RWPE2 (cell line): Measurements from ENCODE around the gene DCDC2.

Experiments
- ATAC-seq: fragments of 200-7000 bp; cut with Tn5 transposase; 3 replicates; pipeline ENCODE4 v1.9.1; 2021; ENCODE audit warnings: low read depth
- DNase-seq: peaks from one replicate; pipeline ENCODE4 v3.0.0-alpha.2; 2020; ENCODE audit warnings: low spot score
- H3K27ac ChIP-seq: fragments of 450-650 bp; 2 replicates; pipeline ENCODE4 v1.5.1; 2017; ENCODE audit warnings: mild to moderate bottlenecking; ENCODE audit not compliant: poor library complexity, severe bottlenecking
- H3K27me3 ChIP-seq: fragments of 250-450 bp; sonication (Bioruptor Pico); 2 replicates; pipeline ENCODE4 v1.5.1; 2021; ENCODE audit warnings: mild to moderate bottlenecking, moderate library complexity; ENCODE audit not compliant: insufficient read depth, poor library complexity, severe bottlenecking
- H3K36me3 ChIP-seq: fragments of 250-450 bp; sonication (Bioruptor Pico); 2 replicates; pipeline ENCODE4 v1.5.1; 2020; ENCODE audit warnings: low read depth, mild to moderate bottlenecking, moderate library complexity
- H3K4me1 ChIP-seq: fragments of 250-450 bp; sonication (Bioruptor Pico); 2 replicates; pipeline ENCODE4 v1.5.1; 2021; ENCODE audit warnings: mild to moderate bottlenecking, moderate library complexity; ENCODE audit not compliant: insufficient read depth, poor library complexity, severe bottlenecking
- H3K4me3 ChIP-seq: fragments of 250-450 bp; sonication (Bioruptor Pico); 2 replicates; pipeline ENCODE4 v1.5.1; 2021; ENCODE audit warnings: mild to moderate bottlenecking, moderate library complexity; ENCODE audit not compliant: severe bottlenecking
- H3K9me3 ChIP-seq: fragments of 250-450 bp; sonication (Bioruptor Pico); 2 replicates; pipeline ENCODE4 v1.5.1; 2021; ENCODE audit warnings: mild to moderate bottlenecking, moderate library complexity; ENCODE audit not compliant: severe bottlenecking
- TF ChIP-seq, protein P1 (sequence below): fragments of 450-650 bp; IDR thresholded peaks from one replicate; pipeline ENCODE4 v1.5.1; 2017; ENCODE audit warnings: mild to moderate bottlenecking, moderate library complexity; ENCODE audit not compliant: poor library complexity, severe bottlenecking

The DCDC2 gene

DNA sequence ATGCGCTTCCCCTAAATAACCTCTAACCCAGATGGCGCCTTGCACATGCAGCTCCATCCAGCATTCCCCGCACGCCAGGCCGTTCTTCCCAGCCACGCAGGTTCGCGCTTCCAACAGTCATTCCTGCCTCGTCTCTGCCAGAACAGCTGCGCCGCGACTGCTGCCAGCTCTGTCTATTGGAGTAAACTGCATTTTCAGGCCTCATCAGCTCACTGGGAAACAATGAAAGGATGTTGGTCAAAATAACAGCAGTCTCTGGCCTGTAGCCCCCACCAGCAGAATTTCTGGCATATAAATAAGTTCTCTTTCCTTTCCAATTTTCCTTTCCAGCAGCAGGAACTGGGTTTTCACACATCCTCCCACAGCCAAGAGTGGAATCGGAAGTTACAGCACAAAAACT is 217.3 kb downstream of the DCDC2 start:
- no peaks in the 10 kb centered on the region for H3K36me3 ChIP-seq
- H3K9me3 ChIP-seq: no peaks in the 10 kb centered on the region
- TF ChIP-seq, protein P1, sequence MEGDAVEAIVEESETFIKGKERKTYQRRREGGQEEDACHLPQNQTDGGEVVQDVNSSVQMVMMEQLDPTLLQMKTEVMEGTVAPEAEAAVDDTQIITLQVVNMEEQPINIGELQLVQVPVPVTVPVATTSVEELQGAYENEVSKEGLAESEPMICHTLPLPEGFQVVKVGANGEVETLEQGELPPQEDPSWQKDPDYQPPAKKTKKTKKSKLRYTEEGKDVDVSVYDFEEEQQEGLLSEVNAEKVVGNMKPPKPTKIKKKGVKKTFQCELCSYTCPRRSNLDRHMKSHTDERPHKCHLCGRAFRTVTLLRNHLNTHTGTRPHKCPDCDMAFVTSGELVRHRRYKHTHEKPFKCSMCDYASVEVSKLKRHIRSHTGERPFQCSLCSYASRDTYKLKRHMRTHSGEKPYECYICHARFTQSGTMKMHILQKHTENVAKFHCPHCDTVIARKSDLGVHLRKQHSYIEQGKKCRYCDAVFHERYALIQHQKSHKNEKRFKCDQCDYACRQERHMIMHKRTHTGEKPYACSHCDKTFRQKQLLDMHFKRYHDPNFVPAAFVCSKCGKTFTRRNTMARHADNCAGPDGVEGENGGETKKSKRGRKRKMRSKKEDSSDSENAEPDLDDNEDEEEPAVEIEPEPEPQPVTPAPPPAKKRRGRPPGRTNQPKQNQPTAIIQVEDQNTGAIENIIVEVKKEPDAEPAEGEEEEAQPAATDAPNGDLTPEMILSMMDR: no peak
- ATAC-seq: no peak
- DNase-seq: no peak
- H3K27me3 ChIP-seq: no peaks in the 10 kb centered on the region
- no peak overlapping the region for H3K4me3 ChIP-seq
- no peak overlapping the region for H3K27ac ChIP-seq
- no peaks in the 10 kb centered on the region for H3K4me1 ChIP-seq

DNA sequence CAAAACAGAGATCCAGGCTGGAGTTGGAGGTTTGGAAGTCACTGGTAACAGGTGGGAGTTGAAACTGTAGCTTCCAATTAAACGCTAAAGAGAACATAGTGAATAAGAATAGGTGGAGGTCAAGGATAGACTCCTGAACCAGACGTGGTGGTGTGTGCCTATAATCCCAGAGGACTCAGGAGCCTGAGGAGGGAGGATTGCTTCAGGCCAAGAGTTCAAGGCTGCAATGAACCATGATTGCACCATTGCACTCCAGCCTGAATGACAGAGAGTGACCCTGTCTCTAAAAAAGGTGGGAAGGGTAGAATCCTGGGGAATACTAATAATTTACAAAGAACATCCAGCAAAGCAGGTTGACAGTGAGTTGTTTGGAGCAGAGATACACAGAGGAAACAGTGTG is 218.2 kb downstream of the DCDC2 start:
- Histone ChIP-seq H3K4me1 (no peaks in the 10 kb centered on the region), H3K36me3 (no peaks in the 10 kb centered on the region), H3K27me3 (no peaks in the 10 kb centered on the region), H3K4me3 (no peak overlapping the region), H3K9me3 (no peaks in the 10 kb centered on the region), H3K27ac (no peak overlapping the region)
- TF ChIP-seq, protein P1: no peak
- ATAC-seq (no peak), DNase-seq (no peak)

DNA sequence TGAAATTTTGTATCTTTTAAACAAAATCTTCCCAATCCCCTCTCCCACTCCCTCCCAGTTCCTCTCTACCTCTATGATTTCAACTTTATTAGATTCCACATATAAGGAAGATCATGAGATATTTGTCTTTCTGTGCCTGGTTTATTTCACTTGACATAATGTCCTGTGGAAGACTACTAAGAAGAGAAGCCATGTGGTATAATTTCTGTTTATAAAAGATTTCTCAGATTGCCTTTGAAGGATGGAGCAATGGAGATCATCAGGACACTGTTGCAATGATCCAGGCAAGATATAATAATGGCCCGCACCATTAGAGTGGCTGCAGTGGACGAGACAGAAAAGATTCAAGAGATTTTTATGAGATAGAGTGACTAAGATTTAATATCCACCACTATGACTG is 218.8 kb downstream of the DCDC2 start:
- Histone ChIP-seq H3K27me3 (no peaks in the 10 kb centered on the region), H3K4me3 (no peak overlapping the region), H3K4me1 (no peaks in the 10 kb centered on the region), H3K27ac (no peak overlapping the region), H3K9me3 (no peaks in the 10 kb centered on the region), H3K36me3 (no peaks in the 10 kb centered on the region)
- TF ChIP-seq, protein P1: no peak
- no peak for ATAC-seq
- DNase-seq: no peak

DNA sequence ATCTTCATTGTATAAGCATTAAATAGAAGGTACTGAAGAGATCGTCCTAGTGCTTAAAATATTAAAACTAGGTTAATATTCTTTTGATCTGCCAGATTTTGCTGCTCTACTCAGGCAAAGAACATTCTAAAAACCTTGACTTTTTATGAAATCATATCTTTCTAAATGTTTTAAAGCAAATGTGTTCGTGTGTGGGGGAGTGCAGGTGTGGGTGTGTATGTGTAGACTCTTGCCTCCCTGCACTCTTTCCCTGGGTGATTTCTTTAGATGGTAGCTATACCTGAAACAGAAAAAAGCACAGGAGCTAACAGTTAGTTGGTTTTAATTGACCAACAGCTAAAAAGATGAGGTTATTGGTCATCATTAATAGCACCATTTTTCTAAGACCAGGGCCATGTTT is 226.1 kb downstream of the DCDC2 start:
- no peak for DNase-seq
- TF ChIP-seq, protein P1: no peak
- no peak overlapping the region for H3K4me3 ChIP-seq

DNA sequence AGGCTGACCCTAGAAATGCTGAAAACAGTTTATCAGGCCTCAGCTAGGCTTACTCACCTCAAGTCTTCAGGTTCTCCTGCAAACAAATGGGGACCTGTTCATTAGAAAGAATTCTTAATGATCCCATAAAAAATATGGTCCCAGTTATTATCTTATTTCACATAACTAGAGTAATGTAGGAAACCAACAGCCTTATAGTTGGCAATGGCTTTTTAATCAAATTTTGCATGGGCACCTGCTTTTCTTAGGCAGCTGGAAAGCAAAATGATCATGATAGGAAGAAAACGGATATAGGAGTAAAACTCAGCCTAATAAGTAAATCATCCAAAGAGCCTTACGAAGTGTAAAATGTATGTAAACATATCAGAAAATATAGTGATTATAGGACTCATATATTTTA is 230.5 kb downstream of the DCDC2 start:
- Histone ChIP-seq H3K4me3 (no peak overlapping the region), H3K36me3 (no peaks in the 10 kb centered on the region), H3K27ac (no peak overlapping the region), H3K4me1 (no peaks in the 10 kb centered on the region), H3K27me3 (peaks cover 11% of the 10 kb centered on the region), H3K9me3 (no peaks in the 10 kb centered on the region)
- TF ChIP-seq, protein P1: no peak
- no peak for DNase-seq
- no peak for ATAC-seq

More for the DNA sequence above, 226.1 kb downstream of the DCDC2 start:
- Histone ChIP-seq H3K27ac (no peak overlapping the region), H3K27me3 (no peaks in the 10 kb centered on the region), H3K36me3 (no peaks in the 10 kb centered on the region), H3K4me1 (no peaks in the 10 kb centered on the region), H3K9me3 (no peaks in the 10 kb centered on the region)
- ATAC-seq: no peak
